GM12891 (cell line): ENCODE measurements around the gene TRNP1.

Source experiments
- PAX5 ChIP-seq: IDR thresholded peaks from 2 replicates; pipeline ENCODE4 v1.6.1; 2011; ENCODE audit warnings: low read length, moderate library complexity, mild to moderate bottlenecking; ENCODE audit not compliant: insufficient read depth, severe bottlenecking
- POLR2A ChIP-seq: IDR thresholded peaks from 2 replicates; pipeline ENCODE4 v1.6.1; 2011; ENCODE audit warnings: low read depth, low read length, control low read depth
- POLR2AphosphoS5 ChIP-seq: IDR thresholded peaks from 2 replicates; pipeline ENCODE4 v1.6.1; 2011; ENCODE audit warnings: low read depth, low read length, control low read depth
- POU2F2 ChIP-seq: IDR thresholded peaks from 2 replicates; pipeline ENCODE4 v1.6.1; 2011; ENCODE audit warnings: low read depth, mild to moderate bottlenecking, control low read depth, low read length, moderate library complexity
- SPI1 ChIP-seq: IDR thresholded peaks from 2 replicates; pipeline ENCODE4 v1.6.1; 2011; ENCODE audit warnings: low read depth, low read length, control low read depth
- TAF1 ChIP-seq: IDR thresholded peaks from 2 replicates; pipeline ENCODE4 v1.6.1; 2011; ENCODE audit warnings: low read depth, low read length, control low read depth

DNA sequence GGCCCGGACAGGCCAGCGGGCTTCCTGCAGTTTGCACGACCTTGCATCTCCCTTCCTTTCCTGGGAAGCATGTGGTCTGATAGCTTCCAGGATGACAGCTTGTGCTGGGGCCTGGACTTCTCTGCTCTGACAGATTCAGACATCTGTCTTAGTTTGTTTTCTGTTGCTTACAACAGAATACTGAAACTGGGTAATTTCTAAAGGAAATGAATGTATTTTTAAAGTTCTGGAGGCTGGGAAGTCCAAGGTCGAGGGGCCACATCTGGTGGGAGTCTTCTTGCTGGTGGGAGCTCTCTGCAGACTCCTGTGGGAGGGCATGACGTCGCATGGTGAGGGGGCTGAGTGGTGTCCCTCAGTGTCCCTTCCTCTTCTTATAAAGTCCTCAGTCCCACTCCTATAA, 54.4 kb downstream of the TRNP1 start:
- no peak for TF ChIP-seq POLR2A
- no peak for TF ChIP-seq TAF1
- no peak for TF ChIP-seq POLR2AphosphoS5
- TF ChIP-seq POU2F2, result no peak
- no peak for TF ChIP-seq SPI1
- TF ChIP-seq PAX5, result no peak
